ENCODE measurements around the gene RGS3. TPM values are rescaled to one million over a fixed set of nuclear protein-coding genes. Genes with fewer than 3 reads are reported as not detected.

The RGS3 gene
- polyA plus RNA-seq, 4 donors: 35.5 to 45.7 (median 43.6) TPM

- no peak for DNase-seq (ENCODE audit: low read depth in 4 of 4, low spot score in 3 of 4)
These were observed 64.6 kb downstream of the RGS3 start for GRCh38 chr9:113528088-113528487.

GRCh38 chr9:113528811-113529210, 65.3 kb downstream of the RGS3 start:
- no peak for DNase-seq (ENCODE audit: low read depth in 4 of 4, low spot score in 3 of 4)

- no peak for DNase-seq (ENCODE audit: low read depth in 4 of 4, low spot score in 3 of 4)
These were observed 65.9 kb downstream of the RGS3 start for GRCh38 chr9:113529336-113530009.

- DNase-seq (ENCODE audit: low read depth in 4 of 4, low spot score in 3 of 4): no peak
These were observed 66.6 kb downstream of the RGS3 start for GRCh38 chr9:113530022-113530635.

- DNase-seq (ENCODE audit: low read depth in 4 of 4, low spot score in 3 of 4): no peak
These were observed 67.4 kb downstream of the RGS3 start for GRCh38 chr9:113530942-113531341.

- DNase-seq (ENCODE audit: low read depth in 4 of 4, low spot score in 3 of 4): no peak
These were observed 68.6 kb downstream of the RGS3 start for GRCh38 chr9:113531919-113532808.

GRCh38 chr9:113532809-113533190, 69.3 kb downstream of the RGS3 start:
- no peak for DNase-seq (ENCODE audit: low read depth in 4 of 4, low spot score in 3 of 4)

- no peak for DNase-seq (ENCODE audit: low read depth in 4 of 4, low spot score in 3 of 4)
These were observed 70.1 kb downstream of the RGS3 start for GRCh38 chr9:113533335-113534225.

GRCh38 chr9:113535756-113536155, 72.2 kb downstream of the RGS3 start:
- DNase-seq (ENCODE audit: low read depth in 4 of 4, low spot score in 3 of 4): no peak

GRCh38 chr9:113536166-113536482, 72.6 kb downstream of the RGS3 start:
- no peak for DNase-seq (ENCODE audit: low read depth in 4 of 4, low spot score in 3 of 4)

GRCh38 chr9:113536483-113537228, 73.1 kb downstream of the RGS3 start:
- DNase-seq (ENCODE audit: low read depth in 4 of 4, low spot score in 3 of 4): no peak

GRCh38 chr9:113537229-113537810, 73.8 kb downstream of the RGS3 start:
- DNase-seq (ENCODE audit: low read depth in 4 of 4, low spot score in 3 of 4): no peak

GRCh38 chr9:113538131-113538530, 74.6 kb downstream of the RGS3 start:
- no peak for DNase-seq (ENCODE audit: low read depth in 4 of 4, low spot score in 3 of 4)

- no peak for DNase-seq (ENCODE audit: low read depth in 4 of 4, low spot score in 3 of 4)
These were observed 75.3 kb downstream of the RGS3 start for GRCh38 chr9:113538701-113539430.

GRCh38 chr9:113540466-113540865, 76.9 kb downstream of the RGS3 start:
- DNase-seq (ENCODE audit: low read depth in 4 of 4, low spot score in 3 of 4): no peak

- peak in 1 of 4 donors; percentile 45 for DNase-seq (ENCODE audit: low read depth in 4 of 4, low spot score in 3 of 4)
These were observed 77.7 kb downstream of the RGS3 start for GRCh38 chr9:113541019-113541900.

GRCh38 chr9:113542006-113542405, 78.5 kb downstream of the RGS3 start:
- no peak for DNase-seq (ENCODE audit: low read depth in 4 of 4, low spot score in 3 of 4)

GRCh38 chr9:113542741-113543140, 79.2 kb downstream of the RGS3 start:
- DNase-seq (ENCODE audit: low read depth in 4 of 4, low spot score in 3 of 4): no peak
